DND-41 (cell line): Measurements from ENCODE around the gene GRAMD2A.

Source experiments
- ATAC-seq: fragments of 200-7000 bp; cut with Tn5 transposase; 3 replicates; pipeline ENCODE4 v1.9.1; 2021; ENCODE audit warnings: low read depth; ENCODE audit not compliant: insufficient read depth
- DNase-seq: peaks from one replicate; pipeline ENCODE4 v3.0.0-alpha.2; 2020
- H2AFZ ChIP-seq: 2 replicates; pipeline ENCODE4 v1.6.0; 2012; ENCODE audit warnings: low read depth, low read length
- H3K27ac ChIP-seq: 2 replicates; pipeline ENCODE4 v1.5.1; 2012; ENCODE audit warnings: low read length, inconsistent platforms
- H3K27me3 ChIP-seq: fragments of 200-600 bp; sonication (generic); 2 replicates; pipeline ENCODE4 v1.6.0; 2012; ENCODE audit warnings: low read length, mild to moderate bottlenecking, inconsistent platforms; ENCODE audit not compliant: insufficient read depth, poor library complexity
- H3K36me3 ChIP-seq: 2 replicates; pipeline ENCODE4 v1.5.1; 2012; ENCODE audit warnings: low read length, inconsistent platforms; ENCODE audit not compliant: insufficient read depth
- H3K4me1 ChIP-seq: 2 replicates; pipeline ENCODE4 v1.5.1; 2012; ENCODE audit warnings: mild to moderate bottlenecking, low read length; ENCODE audit not compliant: insufficient read depth
- H3K4me2 ChIP-seq: 2 replicates; pipeline ENCODE4 v1.6.0; 2012; ENCODE audit warnings: mild to moderate bottlenecking, moderate library complexity, low read length, inconsistent platforms; ENCODE audit not compliant: insufficient read depth
- H3K4me3 ChIP-seq, 2 experiments: fragments of 200-600 bp in 1 of 2; shearing (Covaris generic) in 1 of 2; 2 replicates each; pipeline ENCODE4 v1.5.1; 2012 to 2016; ENCODE audit warnings: inconsistent platforms in 2 of 2, low read length in 2 of 2, mild to moderate bottlenecking in 2 of 2, low read depth in 1 of 2, moderate library complexity in 1 of 2
- H3K79me2 ChIP-seq: 2 replicates; pipeline ENCODE4 v1.6.0; 2012; ENCODE audit warnings: low read length, inconsistent platforms; ENCODE audit not compliant: insufficient read depth
- H3K9ac ChIP-seq: 2 replicates; pipeline ENCODE4 v1.6.0; 2012; ENCODE audit warnings: low read depth, mild to moderate bottlenecking, inconsistent platforms, low read length, moderate library complexity
- H3K9me3 ChIP-seq: 2 replicates; pipeline ENCODE4 v1.5.1; 2012; ENCODE audit warnings: low read length, moderate library complexity, mild to moderate bottlenecking, inconsistent platforms; ENCODE audit not compliant: insufficient read depth, severe bottlenecking
- H4K20me1 ChIP-seq: 2 replicates; pipeline ENCODE4 v1.6.0; 2012; ENCODE audit warnings: low read length; ENCODE audit not compliant: insufficient read depth
- CTCF ChIP-seq: IDR thresholded peaks from 2 replicates; pipeline ENCODE4 v1.5.1; 2012; ENCODE audit warnings: borderline replicate concordance, low read length, moderate library complexity, mild to moderate bottlenecking; ENCODE audit not compliant: poor library complexity, severe bottlenecking; ENCODE audit errors: extremely low read depth
- EZH2 ChIP-seq: IDR thresholded peaks from 3 replicates; pipeline ENCODE4 v1.6.1; 2012; ENCODE audit warnings: borderline replicate concordance, low read depth, mild to moderate bottlenecking, moderate library complexity, low read length, inconsistent platforms; ENCODE audit not compliant: severe bottlenecking

The GRAMD2A gene

GRCh38 chr15:72139667-72140066 lies 57.9 kb downstream of the GRAMD2A start:
- no peaks in the 10 kb centered on the region for H3K4me1 ChIP-seq
- H3K9ac ChIP-seq: no peak overlapping the region
- H2AFZ ChIP-seq: no peak overlapping the region
- no peaks in the 10 kb centered on the region for H3K36me3 ChIP-seq
- no peak overlapping the region for H3K4me2 ChIP-seq
- TF ChIP-seq EZH2: no peak
- TF ChIP-seq CTCF: no peak
- no peaks in the 10 kb centered on the region for H4K20me1 ChIP-seq
- no peak overlapping the region for H3K27ac ChIP-seq
- ATAC-seq: no peak
- DNase-seq: no peak
- H3K79me2 ChIP-seq: no peaks in the 10 kb centered on the region
- H3K27me3 ChIP-seq: no peaks in the 10 kb centered on the region
- H3K4me3 ChIP-seq: no peak overlapping the region
- H3K9me3 ChIP-seq: no peaks in the 10 kb centered on the region

GRCh38 chr15:72136170-72137051 lies 61.2 kb downstream of the GRAMD2A start:
- H3K4me2 ChIP-seq: no peak overlapping the region
- DNase-seq: no peak
- TF ChIP-seq EZH2: no peak
- no peak for TF ChIP-seq CTCF
- no peak overlapping the region for H2AFZ ChIP-seq
- H3K79me2 ChIP-seq: no peaks in the 10 kb centered on the region
- no peak for ATAC-seq
- H4K20me1 ChIP-seq: no peaks in the 10 kb centered on the region
- no peaks in the 10 kb centered on the region for H3K36me3 ChIP-seq
- H3K27ac ChIP-seq: no peak overlapping the region
- no peaks in the 10 kb centered on the region for H3K4me1 ChIP-seq
- H3K9ac ChIP-seq: no peak overlapping the region
- no peaks in the 10 kb centered on the region for H3K9me3 ChIP-seq
- no peak overlapping the region for H3K4me3 ChIP-seq
- no peaks in the 10 kb centered on the region for H3K27me3 ChIP-seq

- Histone ChIP-seq H3K9me3 (no peaks in the 10 kb centered on the region), H3K36me3 (no peaks in the 10 kb centered on the region), H4K20me1 (no peaks in the 10 kb centered on the region), H3K4me3 (no peak overlapping the region), H3K79me2 (no peaks in the 10 kb centered on the region), H3K27me3 (no peaks in the 10 kb centered on the region), H3K4me1 (no peaks in the 10 kb centered on the region), H3K27ac (no peak overlapping the region), H2AFZ (no peak overlapping the region), H3K9ac (no peak overlapping the region), H3K4me2 (no peak overlapping the region)
- TF ChIP-seq EZH2 (no peak), CTCF (no peak)
- ATAC-seq (no peak), DNase-seq (no peak)
Observed at GRCh38 chr15:72135719-72136118, 61.9 kb downstream of the GRAMD2A start.
